ENCODE results near the gene S100P. TPM values are rescaled to one million over a fixed set of nuclear protein-coding genes. Genes with fewer than 3 reads are reported as not detected.

Gene S100P
- total RNA-seq: not detected in 2 replicates

GRCh38 chr4:6693231-6694176 lies at the start of gene S100P:
Gene S100P (plus strand): TSS chr4:6693878. CDS start chr4:6693933, 55 bp downstream.

GRCh38 chr4:6709230-6710114 lies 15.8 kb downstream of the S100P start, which contains the start of gene MRFAP1L1:
Gene MRFAP1L1 (minus strand): TSS chr4:6709865. CDS start chr4:6709629, 236 bp downstream.

GRCh38 chr4:6716018-6716911 lies 22.6 kb downstream of the S100P start, which contains the start of gene BLOC1S4:
Gene BLOC1S4 (plus strand): TSS chr4:6716174. CDS start chr4:6716210, 36 bp downstream.

Other genes starting within 250 kb of the S100P start
- 0.24 TPM in 1 of 2 replicates, not detected in the other for gene PPP2R2C, start 221.3 kb upstream of the S100P start, total RNA-seq
- gene MAN2B2, start 118.7 kb upstream of the S100P start, total RNA-seq: 34.6 and 35.9 TPM in 2 replicates
- 74.6 and 92.4 TPM in 2 replicates for gene MRFAP1, start 53.2 kb upstream of the S100P start, total RNA-seq
- 34.7 and 44.6 TPM in 2 replicates for gene MRFAP1L1, start 16.0 kb downstream of the S100P start, total RNA-seq
- gene BLOC1S4, start 22.3 kb downstream of the S100P start, total RNA-seq: 14.9 and 17.7 TPM in 2 replicates
- 32.8 and 39.9 TPM in 2 replicates for gene KIAA0232, start 88.8 kb downstream of the S100P start, total RNA-seq
- gene TBC1D14, start 215.9 kb downstream of the S100P start, total RNA-seq: 43.8 and 59.2 TPM in 2 replicates

All from hair follicle dermal papilla cell (primary cell).